ENCODE data around the gene RHOC.

Gene RHOC

GRCh38 chr1:112673592-112674439, 33.1 kb downstream of the RHOC start:
- Histone ChIP-seq H3K4me3 (replicated peaks; ENCODE audit: insufficient read depth, low read length) (peak overlapping the region; percentile 80), H3K27ac (replicated peaks) (no peak overlapping the region), H3K27me3 (ENCODE audit: insufficient read depth, poor library complexity, severe bottlenecking) (no peaks in the 10 kb centered on the region)
- peak; percentile 21 to 33 for DNase-seq (ENCODE audit: low read depth in 1 of 2, low spot score in 1 of 2)
- TF ChIP-seq SPI1 (IDR thresholded peaks at IDR 0.05; ENCODE audit: borderline replicate concordance, low read depth) (no peak), POLR2AphosphoS5 (IDR thresholded peaks at IDR 0.05; ENCODE audit: low read depth) (peak; percentile 40), GABPA (IDR thresholded peaks at IDR 0.05; ENCODE audit: low read depth) (no peak)
- TF ChIP-seq, protein P1, sequence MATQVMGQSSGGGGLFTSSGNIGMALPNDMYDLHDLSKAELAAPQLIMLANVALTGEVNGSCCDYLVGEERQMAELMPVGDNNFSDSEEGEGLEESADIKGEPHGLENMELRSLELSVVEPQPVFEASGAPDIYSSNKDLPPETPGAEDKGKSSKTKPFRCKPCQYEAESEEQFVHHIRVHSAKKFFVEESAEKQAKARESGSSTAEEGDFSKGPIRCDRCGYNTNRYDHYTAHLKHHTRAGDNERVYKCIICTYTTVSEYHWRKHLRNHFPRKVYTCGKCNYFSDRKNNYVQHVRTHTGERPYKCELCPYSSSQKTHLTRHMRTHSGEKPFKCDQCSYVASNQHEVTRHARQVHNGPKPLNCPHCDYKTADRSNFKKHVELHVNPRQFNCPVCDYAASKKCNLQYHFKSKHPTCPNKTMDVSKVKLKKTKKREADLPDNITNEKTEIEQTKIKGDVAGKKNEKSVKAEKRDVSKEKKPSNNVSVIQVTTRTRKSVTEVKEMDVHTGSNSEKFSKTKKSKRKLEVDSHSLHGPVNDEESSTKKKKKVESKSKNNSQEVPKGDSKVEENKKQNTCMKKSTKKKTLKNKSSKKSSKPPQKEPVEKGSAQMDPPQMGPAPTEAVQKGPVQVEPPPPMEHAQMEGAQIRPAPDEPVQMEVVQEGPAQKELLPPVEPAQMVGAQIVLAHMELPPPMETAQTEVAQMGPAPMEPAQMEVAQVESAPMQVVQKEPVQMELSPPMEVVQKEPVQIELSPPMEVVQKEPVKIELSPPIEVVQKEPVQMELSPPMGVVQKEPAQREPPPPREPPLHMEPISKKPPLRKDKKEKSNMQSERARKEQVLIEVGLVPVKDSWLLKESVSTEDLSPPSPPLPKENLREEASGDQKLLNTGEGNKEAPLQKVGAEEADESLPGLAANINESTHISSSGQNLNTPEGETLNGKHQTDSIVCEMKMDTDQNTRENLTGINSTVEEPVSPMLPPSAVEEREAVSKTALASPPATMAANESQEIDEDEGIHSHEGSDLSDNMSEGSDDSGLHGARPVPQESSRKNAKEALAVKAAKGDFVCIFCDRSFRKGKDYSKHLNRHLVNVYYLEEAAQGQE (IDR thresholded peaks at IDR 0.05; ENCODE audit: insufficient replicate concordance, low read depth): no peak
- TF ChIP-seq, protein P2, sequence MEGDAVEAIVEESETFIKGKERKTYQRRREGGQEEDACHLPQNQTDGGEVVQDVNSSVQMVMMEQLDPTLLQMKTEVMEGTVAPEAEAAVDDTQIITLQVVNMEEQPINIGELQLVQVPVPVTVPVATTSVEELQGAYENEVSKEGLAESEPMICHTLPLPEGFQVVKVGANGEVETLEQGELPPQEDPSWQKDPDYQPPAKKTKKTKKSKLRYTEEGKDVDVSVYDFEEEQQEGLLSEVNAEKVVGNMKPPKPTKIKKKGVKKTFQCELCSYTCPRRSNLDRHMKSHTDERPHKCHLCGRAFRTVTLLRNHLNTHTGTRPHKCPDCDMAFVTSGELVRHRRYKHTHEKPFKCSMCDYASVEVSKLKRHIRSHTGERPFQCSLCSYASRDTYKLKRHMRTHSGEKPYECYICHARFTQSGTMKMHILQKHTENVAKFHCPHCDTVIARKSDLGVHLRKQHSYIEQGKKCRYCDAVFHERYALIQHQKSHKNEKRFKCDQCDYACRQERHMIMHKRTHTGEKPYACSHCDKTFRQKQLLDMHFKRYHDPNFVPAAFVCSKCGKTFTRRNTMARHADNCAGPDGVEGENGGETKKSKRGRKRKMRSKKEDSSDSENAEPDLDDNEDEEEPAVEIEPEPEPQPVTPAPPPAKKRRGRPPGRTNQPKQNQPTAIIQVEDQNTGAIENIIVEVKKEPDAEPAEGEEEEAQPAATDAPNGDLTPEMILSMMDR (IDR thresholded peaks at IDR 0.05; ENCODE audit: insufficient read depth, low read length): no peak

- no peak overlapping the region for H3K27ac ChIP-seq (replicated peaks)
- no peak for DNase-seq (ENCODE audit: low read depth in 1 of 2, low spot score in 1 of 2)
- no peaks in the 10 kb centered on the region for H3K27me3 ChIP-seq (ENCODE audit: insufficient read depth, poor library complexity, severe bottlenecking)
- no peak overlapping the region for H3K4me3 ChIP-seq (replicated peaks; ENCODE audit: insufficient read depth, low read length)
- TF ChIP-seq, protein P1 (IDR thresholded peaks at IDR 0.05; ENCODE audit: insufficient replicate concordance, low read depth): no peak
- TF ChIP-seq GABPA (IDR thresholded peaks at IDR 0.05; ENCODE audit: low read depth) (no peak), SPI1 (IDR thresholded peaks at IDR 0.05; ENCODE audit: borderline replicate concordance, low read depth) (no peak), POLR2AphosphoS5 (IDR thresholded peaks at IDR 0.05; ENCODE audit: low read depth) (no peak)
- TF ChIP-seq, protein P2 (IDR thresholded peaks at IDR 0.05; ENCODE audit: insufficient read depth, low read length): no peak
Observed at GRCh38 chr1:112672842-112673241, 34.1 kb downstream of the RHOC start.

- TF ChIP-seq, protein P1 (IDR thresholded peaks at IDR 0.05; ENCODE audit: insufficient replicate concordance, low read depth): no peak
- TF ChIP-seq SPI1 (IDR thresholded peaks at IDR 0.05; ENCODE audit: borderline replicate concordance, low read depth) (no peak), POLR2AphosphoS5 (IDR thresholded peaks at IDR 0.05; ENCODE audit: low read depth) (no peak), GABPA (IDR thresholded peaks at IDR 0.05; ENCODE audit: low read depth) (no peak)
- TF ChIP-seq, protein P2 (IDR thresholded peaks at IDR 0.05; ENCODE audit: insufficient read depth, low read length): no peak
- no peak overlapping the region for H3K4me3 ChIP-seq (replicated peaks; ENCODE audit: insufficient read depth, low read length)
- no peaks in the 10 kb centered on the region for H3K27me3 ChIP-seq (ENCODE audit: insufficient read depth, poor library complexity, severe bottlenecking)
- no peak overlapping the region for H3K27ac ChIP-seq (replicated peaks)
- no peak for DNase-seq (ENCODE audit: low read depth in 1 of 2, low spot score in 1 of 2)
Observed at GRCh38 chr1:112672009-112672408, 34.9 kb downstream of the RHOC start.

All from HL-60 (cell line).